K562 (cell line): Measurements from ENCODE around the gene HSPA6. TPM values are rescaled to one million over a fixed set of nuclear protein-coding genes. Genes with fewer than 3 reads are reported as not detected.
"Not testable (repeated sequence)": the region's sequence is repeated elsewhere in the genome, so short reads cannot be mapped to it uniquely, and the experiment has no call there.

Experiments
- CCNT2 ChIP-seq: IDR thresholded peaks from 2 replicates; pipeline ENCODE4 v1.6.1; 2011; ENCODE audit warnings: borderline replicate concordance, low read depth, mild to moderate bottlenecking, moderate library complexity, mixed read lengths, low read length; ENCODE audit not compliant: insufficient read length; ENCODE audit errors: extremely low read depth
- CHCHD3 ChIP-seq: fragments of 250-450 bp; sonication (Bioruptor Pico); IDR thresholded peaks from 2 replicates; pipeline ENCODE4 v2.1.2; 2022; ENCODE audit warnings: mild to moderate bottlenecking
- CXXC5 ChIP-seq: fragments of 250-450 bp; sonication (Bioruptor Pico); IDR thresholded peaks from 2 replicates; pipeline ENCODE4 v1.8.0; 2022; ENCODE audit warnings: inconsistent platforms, mild to moderate bottlenecking, moderate library complexity
- DPF2 ChIP-seq: fragments of 450-650 bp; IDR thresholded peaks from 2 replicates; pipeline ENCODE4 v1.6.1; 2016
- FOXM1 ChIP-seq, 2 experiments: fragments of 450-650 bp in 1 of 2; sonication (generic) in 1 of 2; formaldehyde crosslinking in 1 of 2; IDR thresholded peaks; 2 replicates each; pipeline versions ENCODE4 v1.6.1 to v1.9.0; 2017 to 2022; ENCODE audit warnings: low read depth in 2 of 2, mild to moderate bottlenecking in 2 of 2, missing genetic modification reagents in 1 of 2, moderate library complexity in 1 of 2
- GABPB1 ChIP-seq: sonication (generic); formaldehyde crosslinking; IDR thresholded peaks from 2 replicates; pipeline ENCODE4 v1.8.0; 2022; ENCODE audit warnings: mild to moderate bottlenecking, missing genetic modification reagents
- HDAC2 ChIP-seq: fragments of 450-650 bp; IDR thresholded peaks from 2 replicates; pipeline ENCODE4 v1.6.1; 2016; ENCODE audit warnings: mild to moderate bottlenecking
- KAT7 ChIP-seq: sonication (generic); formaldehyde crosslinking; IDR thresholded peaks from 2 replicates; pipeline ENCODE4 v1.8.0; 2022; ENCODE audit warnings: missing genetic modification reagents, mild to moderate bottlenecking, borderline replicate concordance
- LEF1 ChIP-seq: fragments of 450-650 bp; IDR thresholded peaks from 2 replicates; pipeline ENCODE4 v1.6.1; 2016; ENCODE audit warnings: mild to moderate bottlenecking
- MYC ChIP-seq, 2 experiments: fragments of 250-450 bp in 1 of 2; sonication (Bioruptor Pico) in 1 of 2; IDR thresholded peaks; 2 replicates each; pipeline versions ENCODE4 v1.5.1 to v1.6.1; 2012 to 2021; ENCODE audit warnings: low read depth in 2 of 2, borderline replicate concordance in 1 of 2, improper control_type of control experiment in 1 of 2, low read length in 1 of 2, mild to moderate bottlenecking in 1 of 2, moderate library complexity in 1 of 2
- NR2C2 ChIP-seq, 2 experiments: fragments of 200-800 bp in 1 of 2; sonication (Bioruptor generic) in 1 of 2; sonication (generic) in 1 of 2; formaldehyde crosslinking in 1 of 2; IDR thresholded peaks; 2 replicates each; pipeline versions ENCODE4 v1.6.1 to v1.8.0; 2016 to 2022; ENCODE audit warnings: mild to moderate bottlenecking in 1 of 2, missing compliant biosample characterization in 1 of 2, missing genetic modification characterization in 1 of 2, missing genetic modification reagents in 1 of 2
- PHF20 ChIP-seq: fragments of 450-650 bp; IDR thresholded peaks from 2 replicates; pipeline ENCODE4 v1.6.1; 2018; ENCODE audit not compliant: partially characterized antibody
- RB1 ChIP-seq: fragments of 450-650 bp; IDR thresholded peaks from 2 replicates; pipeline ENCODE4 v1.6.1; 2017; ENCODE audit warnings: low read depth, mild to moderate bottlenecking
- TEAD1 ChIP-seq, 2 experiments: fragments of 450-650 bp in 1 of 2; sonication (generic) in 1 of 2; formaldehyde crosslinking; IDR thresholded peaks; 2 replicates each; pipeline versions ENCODE4 v1.4.0 to v1.8.0; 2020 to 2022; ENCODE audit warnings: mild to moderate bottlenecking in 2 of 2, missing genetic modification reagents in 1 of 2
- YY1 ChIP-seq, 3 experiments: IDR thresholded peaks; 2 replicates each; pipeline ENCODE4 v1.6.1; 2011; ENCODE audit warnings: low read length in 2 of 3, mild to moderate bottlenecking in 2 of 3, moderate library complexity in 2 of 3, borderline replicate concordance in 1 of 3, control low read depth in 1 of 3, low read depth in 1 of 3; ENCODE audit not compliant: insufficient read depth in 3 of 3, insufficient replicate concordance in 2 of 3, control insufficient read depth in 1 of 3, insufficient read length in 1 of 3; ENCODE audit errors: extremely low read depth in 1 of 3
- ZBTB8A ChIP-seq: fragments of 450-650 bp; IDR thresholded peaks from 2 replicates; pipeline ENCODE4 v1.6.1; 2018; ENCODE audit warnings: mild to moderate bottlenecking, moderate library complexity; ENCODE audit not compliant: partially characterized antibody
- polyA plus RNA-seq, 8 experiments: library from polyadenylated mRNA; depleted of rRNA in 4 of 8; stranded (reverse) in 5 of 8; unstranded in 3 of 8; fragments of >200 nt; fragmentation: Nextera tagmentation in 2 of 8; fragmentation: Illumina TruSeq in 1 of 8; extraction: Ambion mirVana in 2 of 8; extraction: Trizol in 1 of 8; gene quantifications; 2 replicates each; pipeline versions ENCODE4 v1.2.1 to v1.2.3, GENCODE V29; 2011 to 2014; ENCODE audit warnings: inconsistent platforms in 1 of 8, missing spikeins in 1 of 8
- total RNA-seq, 7 experiments: library from RNA; depleted of rRNA in 6 of 7; stranded (reverse); fragments of >200 nt in 6 of 7; fragmentation: Illumina TruSeq in 2 of 7; extraction: Trizol in 2 of 7; gene quantifications; 2 replicates each; pipeline versions ENCODE4 v1.2.1 to v1.2.3, GENCODE V29; 2011 to 2021; ENCODE audit warnings: low replicate concordance in 1 of 7
- TF ChIP-seq, protein P1 (sequence below): fragments of 450-650 bp; IDR thresholded peaks from 2 replicates; pipeline ENCODE4 v1.6.1; 2016; ENCODE audit warnings: low read depth, mild to moderate bottlenecking, moderate library complexity
- TF ChIP-seq, protein P2 (sequence below): conservative IDR thresholded peaks from 2 replicates; pipeline ENCODE4 v1.6.1; 2011; ENCODE audit warnings: low read depth, mild to moderate bottlenecking, low read length; ENCODE audit not compliant: control insufficient read depth
- TF ChIP-seq, protein P3 (sequence below): IDR thresholded peaks from 3 replicates; pipeline ENCODE4 v1.6.1; 2011; ENCODE audit warnings: borderline replicate concordance, mild to moderate bottlenecking, moderate library complexity; ENCODE audit not compliant: insufficient read length; ENCODE audit errors: extremely low read depth

Gene HSPA6
- total and polyA plus RNA-seq, 9 of the 15 experiments (the other 6 are each of a cell fraction or from before 2014, with no cell fraction given): 0.15 to 10.0 (median 2.4) TPM

DNA sequence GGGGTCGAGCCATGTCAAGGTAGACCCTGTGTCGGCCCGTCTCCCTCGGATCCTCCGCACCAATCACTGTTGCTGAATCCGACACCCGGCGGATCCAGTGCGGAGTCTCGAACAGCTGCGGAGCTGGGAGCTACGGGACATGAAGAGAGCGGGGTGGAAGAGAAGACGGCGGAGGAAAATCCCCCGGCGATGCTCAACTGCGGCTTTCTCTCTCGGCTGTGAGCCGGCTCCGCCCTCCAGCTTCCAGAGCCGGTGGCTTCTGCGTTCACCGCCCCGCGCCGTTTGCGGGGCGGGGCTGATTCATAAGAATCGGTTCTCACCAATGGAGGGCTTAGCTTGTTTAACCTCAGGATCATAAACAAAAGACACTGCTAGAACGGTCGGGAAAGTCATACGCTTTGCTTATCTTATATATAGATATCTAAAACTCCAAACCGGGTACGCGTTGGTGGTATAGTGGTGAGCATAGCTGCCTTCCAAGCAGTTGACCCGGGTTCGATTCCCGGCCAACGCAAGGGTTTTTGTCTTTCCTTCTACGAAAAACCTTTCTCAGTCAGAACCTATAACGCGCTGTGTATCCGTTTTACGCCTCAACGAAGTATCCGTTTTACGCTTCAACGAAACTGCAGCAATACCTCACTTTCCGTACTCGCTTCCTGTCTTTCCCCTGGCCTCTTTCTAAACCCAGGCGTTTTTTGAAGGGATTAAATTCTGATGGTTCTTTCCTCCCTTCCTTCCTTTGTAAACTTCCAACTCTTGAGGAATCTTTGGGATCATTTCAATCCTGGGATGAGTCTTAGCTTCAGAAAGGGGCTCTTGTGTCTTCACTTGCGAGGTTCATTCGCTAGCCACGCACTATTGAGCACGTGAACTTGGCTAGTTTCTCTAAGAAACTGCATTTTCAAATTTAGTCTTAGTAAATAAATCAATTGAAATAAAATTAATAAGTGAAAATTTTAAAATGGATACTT lies 6.6 kb downstream of the HSPA6 start (continued):
- TF ChIP-seq YY1 (IDR thresholded peaks at IDR 0.05; ENCODE audit: borderline replicate concordance in 1 of 3, control insufficient read depth in 1 of 3, extremely low read depth in 1 of 3, insufficient read depth in 3 of 3, insufficient read length in 1 of 3, insufficient replicate concordance in 2 of 3, low read depth in 1 of 3, low read length in 2 of 3): peak in 1 of 3 experiments; percentile 31
- peak; percentile 69; the same call in 1 of the 2 replicates for TF ChIP-seq HDAC2
- peak; percentile 23 for TF ChIP-seq PHF20
- peak; percentile 58; the same call in 1 of the 2 replicates for TF ChIP-seq GABPB1 (CRISPR knock-in tag)
- TF ChIP-seq RB1: peak; percentile 58; the same call in 1 of the 2 replicates
- TF ChIP-seq MYC (IDR thresholded peaks at IDR 0.05; ENCODE audit: low read depth, low read length): 0 out of 2 replicates have a peak, but pooled peaks have one; percentile 3
- TF ChIP-seq MYC (CRISPR knock-in tag; IDR thresholded peaks at IDR 0.05; ENCODE audit: borderline replicate concordance, low read depth); FOXM1 (CRISPR knock-in tag; IDR thresholded peaks at IDR 0.05; ENCODE audit: low read depth); NR2C2 (CRISPR knock-in tag; IDR thresholded peaks at IDR 0.05): not testable (repeated sequence)
- TF ChIP-seq, protein P1, sequence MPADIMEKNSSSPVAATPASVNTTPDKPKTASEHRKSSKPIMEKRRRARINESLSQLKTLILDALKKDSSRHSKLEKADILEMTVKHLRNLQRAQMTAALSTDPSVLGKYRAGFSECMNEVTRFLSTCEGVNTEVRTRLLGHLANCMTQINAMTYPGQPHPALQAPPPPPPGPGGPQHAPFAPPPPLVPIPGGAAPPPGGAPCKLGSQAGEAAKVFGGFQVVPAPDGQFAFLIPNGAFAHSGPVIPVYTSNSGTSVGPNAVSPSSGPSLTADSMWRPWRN: peak; percentile 30; the same call in 1 of the 2 replicates
- peak; percentile 49 for TF ChIP-seq ZBTB8A
- peak; percentile 71 for TF ChIP-seq DPF2
- peak; percentile 57 for TF ChIP-seq CCNT2
- peak; percentile 83 for TF ChIP-seq CXXC5 (CRISPR knock-in tag)
- TF ChIP-seq, protein P2, sequence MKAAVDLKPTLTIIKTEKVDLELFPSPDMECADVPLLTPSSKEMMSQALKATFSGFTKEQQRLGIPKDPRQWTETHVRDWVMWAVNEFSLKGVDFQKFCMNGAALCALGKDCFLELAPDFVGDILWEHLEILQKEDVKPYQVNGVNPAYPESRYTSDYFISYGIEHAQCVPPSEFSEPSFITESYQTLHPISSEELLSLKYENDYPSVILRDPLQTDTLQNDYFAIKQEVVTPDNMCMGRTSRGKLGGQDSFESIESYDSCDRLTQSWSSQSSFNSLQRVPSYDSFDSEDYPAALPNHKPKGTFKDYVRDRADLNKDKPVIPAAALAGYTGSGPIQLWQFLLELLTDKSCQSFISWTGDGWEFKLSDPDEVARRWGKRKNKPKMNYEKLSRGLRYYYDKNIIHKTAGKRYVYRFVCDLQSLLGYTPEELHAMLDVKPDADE: peak; percentile 91
- peak in 1 of 2 experiments; percentile 55; a peak in 1 of 4 replicates for TF ChIP-seq TEAD1 (CRISPR knock-in tag; IDR thresholded peaks at IDR 0.05)
- TF ChIP-seq CHCHD3: 0 out of 2 replicates have a peak, but pooled peaks have one; percentile 18
- peak; percentile 78; the same call in 1 of the 2 replicates for TF ChIP-seq KAT7 (CRISPR knock-in tag)
- peak; percentile 60; the same call in 1 of the 2 replicates for TF ChIP-seq LEF1
- TF ChIP-seq, protein P3, sequence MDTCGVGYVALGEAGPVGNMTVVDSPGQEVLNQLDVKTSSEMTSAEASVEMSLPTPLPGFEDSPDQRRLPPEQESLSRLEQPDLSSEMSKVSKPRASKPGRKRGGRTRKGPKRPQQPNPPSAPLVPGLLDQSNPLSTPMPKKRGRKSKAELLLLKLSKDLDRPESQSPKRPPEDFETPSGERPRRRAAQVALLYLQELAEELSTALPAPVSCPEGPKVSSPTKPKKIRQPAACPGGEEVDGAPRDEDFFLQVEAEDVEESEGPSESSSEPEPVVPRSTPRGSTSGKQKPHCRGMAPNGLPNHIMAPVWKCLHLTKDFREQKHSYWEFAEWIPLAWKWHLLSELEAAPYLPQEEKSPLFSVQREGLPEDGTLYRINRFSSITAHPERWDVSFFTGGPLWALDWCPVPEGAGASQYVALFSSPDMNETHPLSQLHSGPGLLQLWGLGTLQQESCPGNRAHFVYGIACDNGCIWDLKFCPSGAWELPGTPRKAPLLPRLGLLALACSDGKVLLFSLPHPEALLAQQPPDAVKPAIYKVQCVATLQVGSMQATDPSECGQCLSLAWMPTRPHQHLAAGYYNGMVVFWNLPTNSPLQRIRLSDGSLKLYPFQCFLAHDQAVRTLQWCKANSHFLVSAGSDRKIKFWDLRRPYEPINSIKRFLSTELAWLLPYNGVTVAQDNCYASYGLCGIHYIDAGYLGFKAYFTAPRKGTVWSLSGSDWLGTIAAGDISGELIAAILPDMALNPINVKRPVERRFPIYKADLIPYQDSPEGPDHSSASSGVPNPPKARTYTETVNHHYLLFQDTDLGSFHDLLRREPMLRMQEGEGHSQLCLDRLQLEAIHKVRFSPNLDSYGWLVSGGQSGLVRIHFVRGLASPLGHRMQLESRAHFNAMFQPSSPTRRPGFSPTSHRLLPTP: peak; percentile 79
- peak; percentile 61 for TF ChIP-seq FOXM1 (IDR thresholded peaks at IDR 0.05; ENCODE audit: low read depth)
- 0 out of 2 replicates have a peak, but pooled peaks have one; percentile 55 for TF ChIP-seq NR2C2 (tag; IDR thresholded peaks at IDR 0.05)
